OCI-LY1 (cell line): ENCODE data around the gene ALDH3B2.

Experiments
- H2AFZ ChIP-seq: fragments of 200-600 bp; sonication (generic), shearing (Covaris generic); 2 replicates; pipeline ENCODE4 v1.6.0; 2014; ENCODE audit warnings: antibody characterized with exemption, mild to moderate bottlenecking, low read length
- H3F3A ChIP-seq: fragments of 200-600 bp; sonication (generic), shearing (Covaris generic); 2 replicates; pipeline ENCODE4 v1.6.0; 2014; ENCODE audit warnings: mild to moderate bottlenecking, antibody characterized with exemption, low read length, moderate library complexity; ENCODE audit not compliant: insufficient read depth
- H3K27ac ChIP-seq: fragments of 200-600 bp; sonication (generic); 2 replicates; pipeline ENCODE4 v1.5.1; 2014; ENCODE audit warnings: low read length, mixed run types, mild to moderate bottlenecking, low read depth; ENCODE audit not compliant: poor library complexity, severe bottlenecking
- H3K27me3 ChIP-seq: fragments of 200-600 bp; sonication (generic); 2 replicates; pipeline ENCODE4 v1.6.0; 2014; ENCODE audit warnings: antibody characterized with exemption, mild to moderate bottlenecking, low read length, moderate library complexity; ENCODE audit not compliant: insufficient read depth
- H3K36me3 ChIP-seq: fragments of 200-600 bp; sonication (generic); 2 replicates; pipeline ENCODE4 v1.6.1; 2014; ENCODE audit warnings: mild to moderate bottlenecking, antibody characterized with exemption, low read length, moderate library complexity, mixed read lengths; ENCODE audit not compliant: insufficient read depth
- H3K4me1 ChIP-seq: fragments of 200-600 bp; sonication (generic); 2 replicates; pipeline ENCODE4 v1.5.1; 2014; ENCODE audit warnings: mild to moderate bottlenecking, low read length, moderate library complexity; ENCODE audit not compliant: insufficient read depth, severe bottlenecking
- H3K4me2 ChIP-seq: fragments of 200-600 bp; sonication (generic), shearing (Covaris generic); 2 replicates; pipeline ENCODE4 v1.6.1; 2014; ENCODE audit warnings: low read length
- H3K4me3 ChIP-seq: fragments of 200-600 bp; sonication (generic); 2 replicates; pipeline ENCODE4 v1.5.1; 2014; ENCODE audit warnings: low read length, low read depth, mild to moderate bottlenecking, mixed read lengths; ENCODE audit not compliant: poor library complexity, severe bottlenecking
- H3K79me2 ChIP-seq: fragments of 200-600 bp; shearing (Covaris generic); 2 replicates; pipeline ENCODE4 v1.6.1; 2016; ENCODE audit warnings: mixed run types, low read length, mixed read lengths; ENCODE audit not compliant: insufficient read depth
- H3K9ac ChIP-seq: fragments of 200-600 bp; sonication (generic), shearing (Covaris generic); 2 replicates; pipeline ENCODE4 v1.6.1; 2014; ENCODE audit warnings: mild to moderate bottlenecking, low read length, mixed read lengths
- H3K9me2 ChIP-seq: fragments of 200-600 bp; sonication (generic), shearing (Covaris generic); 2 replicates; pipeline ENCODE4 v1.6.1; 2014; ENCODE audit warnings: low read depth, mild to moderate bottlenecking, low read length, mixed read lengths
- H3K9me3 ChIP-seq: fragments of 200-600 bp; shearing (Covaris generic); 2 replicates; pipeline ENCODE4 v1.6.1; 2014; ENCODE audit warnings: low read length, mixed read lengths
- H4K20me1 ChIP-seq: fragments of 200-600 bp; sonication (generic), shearing (Covaris generic); 2 replicates; pipeline ENCODE4 v1.6.0; 2016; ENCODE audit warnings: mild to moderate bottlenecking, low read length; ENCODE audit not compliant: insufficient read depth
- CTCF ChIP-seq: fragments of 200-600 bp; sonication (generic), shearing (Covaris generic); IDR thresholded peaks from 2 replicates; pipeline ENCODE4 v1.5.1; 2017; ENCODE audit warnings: mild to moderate bottlenecking, antibody characterized with exemption, low read length, moderate library complexity, mixed read lengths
- EZH2 ChIP-seq: fragments of 200-600 bp; sonication (generic), shearing (Covaris generic); IDR thresholded peaks from 2 replicates; pipeline ENCODE4 v1.8.0; 2017; ENCODE audit warnings: borderline replicate concordance, mixed run types, mild to moderate bottlenecking, antibody characterized with exemption, low read length, moderate library complexity, mixed read lengths

Gene ALDH3B2

GRCh38 chr11:67668192-67668551, 6.3 kb downstream of the ALDH3B2 start:
- H3K4me2 ChIP-seq = no peak overlapping the region
- no peaks in the 10 kb centered on the region for H3K36me3 ChIP-seq
- H3K9ac ChIP-seq = no peak overlapping the region
- no peaks in the 10 kb centered on the region for H4K20me1 ChIP-seq
- no peaks in the 10 kb centered on the region for H3K9me2 ChIP-seq
- TF ChIP-seq CTCF (no peak; the same call in 1 of the 2 replicates), EZH2 (no peak)
- no peak overlapping the region for H2AFZ ChIP-seq
- H3K27ac ChIP-seq = no peak overlapping the region
- H3K4me3 ChIP-seq = no peak overlapping the region
- H3K79me2 ChIP-seq = no peaks in the 10 kb centered on the region
- peaks cover 12% of the 10 kb centered on the region; the same call in 1 of the 2 replicates for H3K27me3 ChIP-seq
- H3K4me1 ChIP-seq = peaks cover 14% of the 10 kb centered on the region
- no peaks in the 10 kb centered on the region for H3K9me3 ChIP-seq
- H3F3A ChIP-seq = no peaks in the 10 kb centered on the region

GRCh38 chr11:67667490-67668191, 6.8 kb downstream of the ALDH3B2 start:
- no peak for TF ChIP-seq CTCF
- no peak for TF ChIP-seq EZH2
- Histone ChIP-seq H3F3A (no peaks in the 10 kb centered on the region), H3K27me3 (peaks cover 11% of the 10 kb centered on the region; the same call in 1 of the 2 replicates)

DNA sequence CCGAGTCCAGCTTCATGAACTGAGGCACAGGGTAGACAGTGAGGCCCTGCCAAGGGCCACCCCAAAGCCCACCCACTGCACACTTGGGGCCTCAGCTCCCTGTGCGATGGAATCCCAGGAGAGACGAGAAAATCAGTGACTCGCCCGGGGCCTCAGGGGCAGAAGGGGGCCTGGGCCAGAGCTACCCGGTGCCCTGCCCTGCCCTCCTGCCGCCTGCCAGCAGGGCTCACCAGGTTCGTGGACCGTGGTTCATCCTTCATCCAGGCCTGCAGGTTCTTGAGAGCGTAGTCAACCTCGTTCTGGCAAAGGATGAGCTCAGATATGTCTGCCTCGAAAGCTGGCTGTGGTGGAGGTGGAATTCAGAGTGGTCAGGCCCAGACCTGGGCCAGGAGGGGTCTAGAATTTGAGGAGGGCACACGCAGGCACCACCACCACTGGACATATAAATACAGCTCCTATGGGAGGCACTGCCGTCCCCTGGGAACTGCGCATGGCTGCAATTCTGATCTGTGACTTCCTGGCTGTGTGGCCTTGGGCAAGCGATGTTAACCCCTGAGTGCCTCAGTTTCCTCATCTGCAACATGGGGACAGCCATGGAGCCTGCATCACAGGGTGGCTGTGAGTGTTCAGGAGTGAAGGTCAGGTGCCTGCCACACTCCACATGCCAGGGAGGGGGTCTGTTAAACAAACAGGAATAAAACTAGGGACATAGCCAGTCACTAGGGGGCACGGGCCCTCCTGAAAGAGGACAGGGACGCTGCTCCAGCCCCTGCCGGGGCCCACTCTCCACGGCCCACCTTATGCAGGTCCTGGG, 7.5 kb downstream of the ALDH3B2 start:
- H3K79me2 ChIP-seq = no peaks in the 10 kb centered on the region
- H3K9me3 ChIP-seq = no peaks in the 10 kb centered on the region
- H3K4me2 ChIP-seq = no peak overlapping the region
- H3K36me3 ChIP-seq = no peaks in the 10 kb centered on the region
- H3K4me3 ChIP-seq = no peak overlapping the region
- H3K4me1 ChIP-seq = peaks cover 14% of the 10 kb centered on the region
- TF ChIP-seq CTCF = no peak
- TF ChIP-seq EZH2 = no peak
- H3K27me3 ChIP-seq = peaks cover 11% of the 10 kb centered on the region; the same call in 1 of the 2 replicates
- no peak overlapping the region for H2AFZ ChIP-seq
- H3K9me2 ChIP-seq = no peaks in the 10 kb centered on the region
- no peak overlapping the region for H3K27ac ChIP-seq
- no peak overlapping the region for H3K9ac ChIP-seq
- no peaks in the 10 kb centered on the region for H3F3A ChIP-seq
- no peaks in the 10 kb centered on the region for H4K20me1 ChIP-seq

More at GRCh38 chr11:67667490-67668191, 6.8 kb downstream of the ALDH3B2 start:
- Histone ChIP-seq H3K4me1 (peaks cover 14% of the 10 kb centered on the region), H3K36me3 (no peaks in the 10 kb centered on the region), H3K79me2 (no peaks in the 10 kb centered on the region), H3K9me2 (no peaks in the 10 kb centered on the region), H3K9ac (no peak overlapping the region), H3K4me3 (no peak overlapping the region), H3K4me2 (no peak overlapping the region), H3K9me3 (no peaks in the 10 kb centered on the region), H2AFZ (no peak overlapping the region), H4K20me1 (no peaks in the 10 kb centered on the region), H3K27ac (no peak overlapping the region)
